HUES64 (cell line): Measurements from ENCODE around the gene SLC17A8.
"Not testable (repeated sequence)": the region's sequence is repeated elsewhere in the genome, so short reads cannot be mapped to it uniquely, and the experiment has no call there.

Experiments
- H3K27ac ChIP-seq: 2 replicates; pipeline ENCODE4 v1.7.0; 2013; ENCODE audit warnings: low read depth, low read length, inconsistent platforms
- H3K27me3 ChIP-seq: 2 replicates; pipeline ENCODE4 v1.6.1; 2013; ENCODE audit warnings: mild to moderate bottlenecking, low read length; ENCODE audit not compliant: insufficient read depth
- H3K36me3 ChIP-seq: 2 replicates; pipeline ENCODE4 v1.6.1; 2013; ENCODE audit warnings: mild to moderate bottlenecking, low read length; ENCODE audit not compliant: insufficient read depth
- H3K4me1 ChIP-seq: 2 replicates; pipeline ENCODE4 v1.6.1; 2013; ENCODE audit warnings: mild to moderate bottlenecking, low read length, moderate library complexity; ENCODE audit not compliant: insufficient read depth
- H3K4me3 ChIP-seq: 2 replicates; pipeline ENCODE4 v1.5.1; 2013; ENCODE audit warnings: mild to moderate bottlenecking, low read length, moderate library complexity
- H3K9ac ChIP-seq: 2 replicates; pipeline ENCODE4 v1.6.1; 2013; ENCODE audit warnings: mild to moderate bottlenecking, low read depth, low read length
- H3K9me3 ChIP-seq: 2 replicates; pipeline ENCODE4 v1.6.1; 2013; ENCODE audit warnings: low read depth, low read length; ENCODE audit not compliant: insufficient read depth
- WGBS: fragments of 150-250, 120-280 bp; methylation state at CpG from one replicate; pipeline ENCODE4 v1.1.7; 2013; ENCODE audit warnings: missing lambda C conversion rate; 5-methylcytosine and 5-hydroxymethylcytosine counted together

Gene SLC17A8

DNA sequence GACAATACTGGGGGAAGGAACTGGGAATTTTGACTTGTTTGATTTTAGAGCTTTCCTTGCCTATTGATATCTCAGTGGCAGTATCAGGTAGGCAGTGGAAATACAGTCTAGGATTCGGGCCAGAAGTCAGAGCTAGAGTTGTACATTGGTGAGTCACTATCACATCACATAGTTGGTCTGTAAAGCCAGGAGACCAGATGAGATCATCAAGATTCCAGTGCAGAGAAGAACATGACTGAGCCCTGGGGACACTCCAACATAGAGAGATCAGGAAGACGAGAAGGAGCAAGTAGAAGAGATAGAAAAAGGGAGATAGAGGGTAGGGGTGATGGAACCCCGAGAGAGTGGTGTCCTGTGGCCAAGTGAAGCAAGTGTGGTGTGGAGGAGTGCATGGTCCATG is 70.2 kb downstream of the SLC17A8 start:
- no peaks in the 10 kb centered on the region for H3K27me3 ChIP-seq
- no peak overlapping the region for H3K4me3 ChIP-seq
- no peaks in the 10 kb centered on the region for H3K36me3 ChIP-seq
- H3K27ac ChIP-seq: no peak overlapping the region
- WGBS: 90% methylated on average over 3 of the region's 3 CpGs
- H3K9me3 ChIP-seq: peaks cover 5% of the 10 kb centered on the region; the same call in 1 of the 2 replicates
- no peaks in the 10 kb centered on the region for H3K4me1 ChIP-seq
- no peak overlapping the region for H3K9ac ChIP-seq

DNA sequence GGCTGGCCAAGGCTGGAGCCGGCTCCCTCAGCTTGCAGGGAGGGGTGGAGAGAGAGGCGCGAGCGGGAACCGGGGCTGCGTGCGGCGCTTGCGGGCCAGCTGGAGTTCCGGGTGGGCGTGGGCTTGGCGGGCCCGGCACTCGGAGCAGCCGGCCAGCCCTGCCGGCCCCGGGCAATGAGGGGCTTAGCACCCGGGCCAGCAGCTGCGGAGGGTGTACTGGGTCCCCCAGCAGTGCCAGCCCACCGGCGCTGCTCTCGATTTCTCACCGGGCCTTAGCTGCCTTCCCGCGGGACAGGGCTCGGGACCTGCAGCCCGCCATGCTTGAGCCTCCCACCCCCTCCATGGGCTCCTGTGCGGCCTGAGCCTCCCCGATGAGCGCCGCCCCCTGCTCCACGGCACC is 73.4 kb downstream of the SLC17A8 start:
- H3K4me3 ChIP-seq, H3K36me3 ChIP-seq, H3K4me1 ChIP-seq, H3K9me3 ChIP-seq, H3K27me3 ChIP-seq, H3K27ac ChIP-seq, H3K9ac ChIP-seq: not testable (repeated sequence)
- WGBS: 95% methylated on average over 32 of the region's 32 CpGs

DNA sequence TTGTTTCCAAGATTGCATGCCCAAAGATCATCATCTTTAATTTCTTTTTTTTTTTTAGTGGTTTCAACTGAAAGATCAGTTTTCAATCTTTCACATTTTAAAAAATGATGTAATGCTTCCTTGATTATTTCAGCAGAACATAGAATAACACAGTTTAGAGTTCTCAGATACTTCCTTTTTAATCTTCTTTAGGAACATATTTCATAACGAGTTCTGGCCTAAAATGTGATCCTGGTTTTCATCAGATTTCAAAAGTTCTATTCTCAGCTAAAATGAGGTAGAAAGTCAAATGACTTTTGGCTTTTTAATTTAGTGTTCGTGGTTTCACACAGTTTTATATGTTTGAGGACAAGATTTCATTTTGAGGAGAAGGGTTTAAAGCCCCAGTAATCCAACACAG is 76.8 kb downstream of the SLC17A8 start:
- no peaks in the 10 kb centered on the region for H3K36me3 ChIP-seq
- WGBS: 89% methylated on average over 2 of the region's 2 CpGs
- no peak overlapping the region for H3K9ac ChIP-seq
- no peaks in the 10 kb centered on the region for H3K27me3 ChIP-seq
- H3K4me1 ChIP-seq: no peaks in the 10 kb centered on the region
- H3K4me3 ChIP-seq: no peak overlapping the region
- no peak overlapping the region for H3K27ac ChIP-seq
- no peaks in the 10 kb centered on the region for H3K9me3 ChIP-seq

DNA sequence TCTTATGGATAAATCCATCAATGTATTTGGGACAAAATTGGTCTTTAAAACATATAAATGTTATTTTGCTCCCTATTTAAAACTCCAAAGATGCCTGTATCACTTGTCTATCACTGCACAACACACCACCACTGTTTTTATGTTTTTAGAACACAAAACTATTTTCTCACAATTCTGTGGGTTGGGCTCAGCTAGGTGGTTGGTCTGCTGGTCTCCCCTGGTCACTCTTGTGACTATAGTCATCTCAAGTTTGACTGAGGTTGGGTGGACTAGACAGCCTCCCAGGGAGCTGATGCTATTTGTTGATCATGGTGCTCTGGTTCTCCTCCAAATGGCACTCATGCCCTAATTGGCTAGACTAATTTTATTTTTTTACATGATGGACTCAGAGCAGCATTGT is 77.3 kb downstream of the SLC17A8 start:
- H3K9me3 ChIP-seq: no peaks in the 10 kb centered on the region
- no peak overlapping the region for H3K4me3 ChIP-seq
- H3K4me1 ChIP-seq: no peaks in the 10 kb centered on the region
- H3K27me3 ChIP-seq: no peaks in the 10 kb centered on the region
- no peaks in the 10 kb centered on the region for H3K36me3 ChIP-seq
- no peak overlapping the region for H3K27ac ChIP-seq
- H3K9ac ChIP-seq: no peak overlapping the region

DNA sequence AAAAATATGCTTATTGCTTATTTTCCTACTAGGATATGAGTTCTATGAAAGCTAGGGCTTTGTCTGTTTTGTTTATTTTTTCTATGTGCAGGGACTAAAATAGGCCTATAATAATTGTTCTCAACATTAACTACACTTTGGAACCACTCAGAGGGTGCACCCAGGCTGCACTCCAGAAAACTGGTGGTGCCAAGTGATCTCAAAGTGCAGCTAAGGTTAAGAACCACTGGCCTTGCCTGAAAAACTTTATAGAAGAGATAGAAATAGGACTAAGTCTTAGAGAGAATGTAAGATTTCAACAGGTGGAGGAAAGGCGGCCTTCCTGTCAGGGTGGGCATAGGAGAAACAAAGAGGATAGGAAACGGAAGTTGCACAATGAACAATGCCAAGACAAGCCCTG is 79.1 kb downstream of the SLC17A8 start:
- 96% methylated on average over 2 of the region's 2 CpGs for WGBS
- H3K4me1 ChIP-seq: no peaks in the 10 kb centered on the region

DNA sequence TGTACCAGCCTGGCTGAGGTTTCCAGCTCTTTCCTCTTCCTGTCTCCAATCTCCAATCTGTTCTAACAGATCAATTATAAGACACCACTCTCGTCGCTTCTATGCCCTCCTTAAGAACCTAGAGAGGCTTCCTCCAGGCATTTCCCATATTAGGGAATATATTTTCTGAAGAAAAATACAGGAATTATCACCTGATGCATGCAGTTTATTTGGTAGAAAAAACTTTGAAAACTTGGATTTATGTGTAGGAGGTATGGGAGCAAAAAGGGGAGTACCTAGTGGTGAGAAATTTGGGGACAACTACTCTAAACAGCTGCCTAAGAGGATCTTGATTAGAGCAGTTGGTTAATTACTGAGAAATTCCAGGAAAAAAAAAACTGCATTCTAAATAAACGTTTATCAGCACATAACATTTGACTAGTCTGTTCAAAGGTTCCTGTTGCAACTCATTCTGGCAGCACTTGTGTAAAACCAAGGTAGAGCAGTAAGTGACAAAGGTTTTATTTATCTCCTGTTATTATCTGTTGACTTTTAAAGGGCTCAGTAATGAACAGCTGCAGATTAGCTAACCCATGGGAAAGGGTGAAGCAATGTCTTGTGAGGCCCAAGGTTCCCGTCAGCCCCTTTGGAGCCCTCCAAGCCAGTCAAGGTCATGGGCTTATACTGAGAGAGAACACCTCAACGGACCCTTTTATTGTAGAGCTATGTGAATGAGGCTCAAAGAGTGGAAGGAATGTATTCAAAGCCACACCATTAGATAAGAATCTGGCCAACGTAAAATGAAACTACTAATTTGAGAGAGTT is 80.4 kb downstream of the SLC17A8 start:
- Histone ChIP-seq H3K4me3 (no peak overlapping the region), H3K9ac (no peak overlapping the region), H3K36me3 (no peaks in the 10 kb centered on the region), H3K27ac (no peak overlapping the region), H3K4me1 (no peaks in the 10 kb centered on the region), H3K9me3 (no peaks in the 10 kb centered on the region), H3K27me3 (no peaks in the 10 kb centered on the region)
- WGBS: 87% methylated on average over 5 of the region's 6 CpGs

More for the DNA sequence above, 79.1 kb downstream of the SLC17A8 start:
- Histone ChIP-seq H3K9me3 (no peaks in the 10 kb centered on the region), H3K4me3 (no peak overlapping the region), H3K9ac (no peak overlapping the region), H3K27ac (no peak overlapping the region), H3K36me3 (no peaks in the 10 kb centered on the region), H3K27me3 (no peaks in the 10 kb centered on the region)

DNA sequence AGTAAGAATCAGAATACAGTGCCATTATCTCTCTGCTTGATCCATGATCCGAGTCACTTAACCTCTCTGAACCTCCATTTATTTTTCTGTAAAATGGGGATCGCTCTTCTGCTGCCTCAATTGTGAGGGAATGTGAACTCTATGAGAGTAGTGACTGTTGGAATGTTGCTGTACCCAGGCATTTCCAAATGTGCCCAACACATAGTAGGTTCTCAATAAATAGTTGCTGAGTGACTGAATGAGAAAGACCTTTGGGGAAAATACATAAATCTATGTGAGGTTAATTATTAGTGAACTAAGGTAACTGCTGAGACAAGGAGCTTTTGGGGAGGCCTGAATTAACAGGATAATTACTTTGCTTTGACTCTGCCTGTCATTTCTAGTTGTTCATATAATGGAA is 82.9 kb downstream of the SLC17A8 start:
- Histone ChIP-seq H3K9me3 (no peaks in the 10 kb centered on the region), H3K27ac (no peak overlapping the region), H3K9ac (no peak overlapping the region), H3K4me1 (no peaks in the 10 kb centered on the region), H3K4me3 (no peak overlapping the region), H3K27me3 (no peaks in the 10 kb centered on the region), H3K36me3 (no peaks in the 10 kb centered on the region)
- WGBS: 100% methylated on average over 2 of the region's 2 CpGs

DNA sequence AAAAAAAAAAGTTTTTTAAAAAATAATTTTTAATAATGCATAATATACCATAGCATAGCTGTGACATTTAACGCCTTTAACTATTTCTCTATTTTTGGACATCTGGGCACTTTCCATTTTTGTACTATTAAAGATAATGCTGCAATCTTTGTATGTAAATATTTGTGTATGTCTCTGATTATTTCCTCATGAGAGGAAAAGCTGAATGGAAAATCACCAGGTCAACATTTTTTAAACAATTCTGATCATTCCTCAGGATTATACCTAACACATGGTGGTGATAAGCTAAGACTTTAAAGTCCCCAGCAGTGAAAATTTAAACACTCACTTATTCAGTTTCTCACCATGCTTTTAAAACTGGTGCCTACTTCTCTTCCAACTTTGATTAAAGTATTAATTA is 85.5 kb downstream of the SLC17A8 start:
- Histone ChIP-seq H3K4me3 (no peak overlapping the region), H3K27me3 (no peaks in the 10 kb centered on the region), H3K9me3 (no peaks in the 10 kb centered on the region), H3K9ac (no peak overlapping the region), H3K27ac (no peak overlapping the region), H3K36me3 (no peaks in the 10 kb centered on the region), H3K4me1 (0 out of 2 replicates have a peak, but pooled peaks cover 4% of the 10 kb centered on the region)
- WGBS: no CpG with 5 or more reads among the region's 1 CpG

DNA sequence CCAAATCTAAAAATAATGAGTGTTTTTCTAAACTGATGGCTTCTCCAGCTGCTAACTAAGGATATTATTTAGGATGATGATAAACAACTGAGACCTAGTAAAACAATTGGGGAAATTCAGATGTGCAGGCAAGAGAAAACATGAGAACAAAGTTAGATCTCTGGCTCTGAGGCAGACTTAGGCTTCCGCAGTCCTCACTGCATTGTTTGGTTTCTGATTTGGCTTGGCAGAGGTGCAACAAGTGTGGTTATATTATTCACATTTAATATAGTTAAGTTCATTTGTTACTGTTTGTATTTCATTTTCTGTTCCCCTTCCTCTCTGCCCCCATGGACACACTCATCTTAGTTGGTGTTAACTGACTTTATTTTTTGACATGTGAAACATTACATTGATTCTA is 86.6 kb downstream of the SLC17A8 start:
- 100% methylated on average over 1 of the region's 1 CpG for WGBS
- H3K27me3 ChIP-seq: no peaks in the 10 kb centered on the region
- H3K4me1 ChIP-seq: 0 out of 2 replicates have a peak, but pooled peaks cover 6% of the 10 kb centered on the region
- H3K9ac ChIP-seq: no peak overlapping the region
- no peak overlapping the region for H3K27ac ChIP-seq
- no peaks in the 10 kb centered on the region for H3K9me3 ChIP-seq
- H3K4me3 ChIP-seq: no peak overlapping the region
- no peaks in the 10 kb centered on the region for H3K36me3 ChIP-seq

DNA sequence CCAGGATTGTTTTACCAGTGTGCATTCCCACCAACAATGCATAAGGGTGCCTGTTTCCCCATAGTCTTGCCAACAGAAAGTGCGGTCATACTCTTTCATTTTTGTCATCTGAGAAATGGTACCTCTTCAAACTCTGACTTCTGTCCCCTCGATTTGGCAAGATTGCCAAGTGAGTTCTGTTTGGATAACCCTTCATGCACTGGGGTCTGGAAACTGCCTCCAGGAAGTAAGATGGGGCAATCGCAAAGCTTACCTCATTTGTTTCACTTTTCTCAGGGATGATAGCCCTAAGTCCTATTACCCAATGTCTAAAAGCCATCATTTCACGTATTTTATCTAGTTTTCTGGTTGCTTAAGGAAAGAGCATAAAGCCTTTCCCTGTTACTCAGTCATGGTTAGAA is 88.2 kb downstream of the SLC17A8 start:
- 92% methylated on average over 4 of the region's 4 CpGs for WGBS
- Histone ChIP-seq H3K9me3 (no peaks in the 10 kb centered on the region), H3K36me3 (no peaks in the 10 kb centered on the region), H3K27ac (no peak overlapping the region), H3K4me3 (no peak overlapping the region), H3K4me1 (0 out of 2 replicates have a peak, but pooled peaks cover 6% of the 10 kb centered on the region), H3K9ac (no peak overlapping the region), H3K27me3 (no peaks in the 10 kb centered on the region)

DNA sequence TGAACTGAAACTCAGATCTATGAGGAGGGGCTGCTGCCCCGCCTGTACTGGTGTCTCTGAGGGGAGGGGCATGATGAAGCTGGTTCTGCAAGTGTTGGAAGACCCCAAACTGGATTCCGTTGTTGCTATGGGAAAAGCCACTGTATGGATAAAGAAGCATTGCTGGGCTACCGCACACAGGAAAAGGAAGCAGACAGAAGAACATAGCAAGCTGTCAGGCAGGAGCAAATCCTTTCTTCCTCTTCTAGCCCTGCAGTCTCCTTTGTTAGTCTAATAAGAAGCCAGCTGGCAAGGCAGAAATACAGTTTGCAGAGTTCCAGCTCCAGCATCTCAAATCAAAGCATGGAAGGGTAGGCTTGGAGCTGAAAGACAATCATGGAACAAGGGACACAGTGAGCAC is 90.5 kb downstream of the SLC17A8 start:
- 0 out of 2 replicates have a peak, but pooled peaks cover 6% of the 10 kb centered on the region for H3K4me1 ChIP-seq
- H3K27me3 ChIP-seq: no peaks in the 10 kb centered on the region
- no peak overlapping the region for H3K4me3 ChIP-seq
- no peaks in the 10 kb centered on the region for H3K36me3 ChIP-seq
- H3K9me3 ChIP-seq: no peaks in the 10 kb centered on the region
- no peak overlapping the region for H3K27ac ChIP-seq
- 58% methylated on average over 3 of the region's 3 CpGs for WGBS
- H3K9ac ChIP-seq: no peak overlapping the region

DNA sequence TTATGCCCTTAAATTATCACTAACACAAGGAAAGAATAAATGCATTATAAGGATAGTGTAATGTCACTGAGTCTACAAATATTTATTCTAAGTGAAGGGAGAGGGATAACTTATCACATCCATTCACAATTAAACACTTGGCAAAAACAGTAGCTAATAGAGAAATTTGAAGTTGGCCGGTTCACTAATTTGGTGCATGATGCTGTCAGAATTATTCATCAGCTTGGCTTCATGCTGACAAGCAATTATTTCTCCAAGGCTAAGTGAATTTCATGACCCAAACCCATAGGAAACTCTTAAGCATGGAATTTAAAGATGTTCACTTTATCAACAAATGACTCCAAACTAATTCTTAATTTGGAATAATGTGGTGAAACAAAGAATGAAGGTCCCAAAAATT is 91.8 kb downstream of the SLC17A8 start:
- WGBS: 100% methylated on average over 1 of the region's 1 CpG
- H3K9ac ChIP-seq: no peak overlapping the region
- no peaks in the 10 kb centered on the region for H3K36me3 ChIP-seq
- no peak overlapping the region for H3K4me3 ChIP-seq
- H3K27ac ChIP-seq: no peak overlapping the region
- H3K9me3 ChIP-seq: no peaks in the 10 kb centered on the region
- H3K27me3 ChIP-seq: no peaks in the 10 kb centered on the region
- 0 out of 2 replicates have a peak, but pooled peaks cover 6% of the 10 kb centered on the region for H3K4me1 ChIP-seq
